ENCODE results near the gene SYT9. TPM values are rescaled to one million over a fixed set of nuclear protein-coding genes. Genes with fewer than 3 reads are reported as not detected.

Gene SYT9
- total and polyA plus RNA-seq, 2 of the 8 experiments (the other 6 are each of a cell fraction or from before 2014, with no cell fraction given) = 1.5 to 2.9 TPM

- H2BK5ac ChIP-seq (ENCODE audit: low read depth, low read length) = no peak overlapping the region
- no peak overlapping the region for H3K23ac ChIP-seq (ENCODE audit: insufficient read length)
- no peaks in the 10 kb centered on the region for H3K23me2 ChIP-seq (ENCODE audit: low read depth, low read length)
- no peak overlapping the region for H4K91ac ChIP-seq (replicated peaks; ENCODE audit: insufficient read length, low read length)
- H3K56ac ChIP-seq (replicated peaks; ENCODE audit: insufficient read length, low read depth, low read length) = no peak overlapping the region
- H3K4me2 ChIP-seq (ENCODE audit: insufficient read depth in 1 of 2, low read depth in 2 of 2, low read length in 2 of 2) = no peak overlapping the region
- H2BK20ac ChIP-seq (ENCODE audit: low read length) = no peak overlapping the region
- H4K8ac ChIP-seq (ENCODE audit: extremely low read depth, insufficient read depth, low read length) = no peak overlapping the region
- POLR2A ChIA-PET (ENCODE audit: partially characterized antibody) = no interaction called here
- H3K27me3 ChIP-seq (replicated peaks in 1 of 4; ENCODE audit: control insufficient read depth in 3 of 4, extremely low read depth in 1 of 4, insufficient read depth in 3 of 4, low read length in 3 of 4) = peaks cover 0 to 1% (median 0%) of the 10 kb centered on the region in 4 experiments; a peak in 1 of 7 replicates
- peaks cover 0 to 5% (median 2%) of the 10 kb centered on the region in 4 experiments; a peak in 2 of 7 replicates for H3K4me1 ChIP-seq (replicated peaks in 1 of 4; ENCODE audit: control insufficient read depth in 3 of 4, insufficient read depth in 4 of 4, low read length in 3 of 4)
- no peak overlapping the region for H3K14ac ChIP-seq (ENCODE audit: insufficient read length)
- TF ChIP-seq CTBP2 (IDR thresholded peaks at IDR 0.05; ENCODE audit: borderline replicate concordance, insufficient read depth, insufficient read length, low read length) = no peak
- H3K4ac ChIP-seq (replicated peaks; ENCODE audit: insufficient read length, low read depth, low read length) = no peak overlapping the region
- CTCF ChIA-PET (ENCODE audit: partially characterized antibody) = interaction anchor here (0.8 to 1.9 kb wide), 2 partner anchors 12 to 156 kb away, joined by 3 to 8 read pairs; no protein-coding TSS in a partner anchor
- H3K79me2 ChIP-seq (ENCODE audit: control insufficient read depth in 1 of 2, insufficient read depth in 2 of 2, low read length in 2 of 2) = no peaks in the 10 kb centered on the region
- no peaks in the 10 kb centered on the region for H3K79me1 ChIP-seq (ENCODE audit: low read depth, low read length)
- H3K9me3 ChIP-seq (ENCODE audit: insufficient read depth in 2 of 2, low read depth in 1 of 2, low read length in 1 of 2) = no peaks in the 10 kb centered on the region
- no peaks in the 10 kb centered on the region for H4K20me1 ChIP-seq (replicated peaks in 1 of 2; ENCODE audit: control insufficient read depth in 1 of 2, insufficient read depth in 2 of 2, low read length in 2 of 2)
- no peak overlapping the region for H2AFZ ChIP-seq (ENCODE audit: low read length)
- DNase-seq (ENCODE audit: low read depth in 1 of 2, low spot score in 2 of 2) (no peak), FAIRE-seq (no peak)
- no peak overlapping the region for H3K4me3 ChIP-seq (ENCODE audit: extremely low read depth in 1 of 4, insufficient read depth in 2 of 4, low read depth in 3 of 4, low read length in 4 of 4)
- H3K36me3 ChIP-seq (ENCODE audit: control insufficient read depth in 2 of 4, insufficient read depth in 4 of 4, low read length in 3 of 4) = no peaks in the 10 kb centered on the region
- WGBS, 2 experiments (ENCODE audit: extremely low coverage in 1 of 2, insufficient coverage in 1 of 2, insufficient read length in 1 of 2, insufficient replicate concordance in 2 of 2, low coverage in 1 of 2, low lambda C conversion rate in 2 of 2, missing lambda C conversion rate in 1 of 2) = 83% methylated on average over 4 of the region's 4 CpGs; no CpG with 5 or more reads in 1 of the 2 experiments
- no peak overlapping the region for H2BK120ac ChIP-seq (replicated peaks; ENCODE audit: low read depth, low read length)
- H2AK5ac ChIP-seq (ENCODE audit: low read depth, low read length) = no peak overlapping the region
- H4K5ac ChIP-seq (ENCODE audit: insufficient read length, low read depth, low read length) = no peak overlapping the region
- no peak overlapping the region for H3K18ac ChIP-seq (ENCODE audit: extremely low read depth, low read length)
- no peak overlapping the region for H3K9ac ChIP-seq (replicated peaks in 1 of 4; ENCODE audit: extremely low read depth in 1 of 4, low read depth in 3 of 4, low read length in 3 of 4)
- no peak overlapping the region for H2BK15ac ChIP-seq (ENCODE audit: low read length)
- no peak overlapping the region for H3K27ac ChIP-seq (ENCODE audit: low read depth, low read length)
- H2BK12ac ChIP-seq (ENCODE audit: low read depth, low read length) = no peak overlapping the region
These were observed 250.2 kb downstream of the SYT9 start for GRCh38 chr11:7501894-7502293.

Measured in H1 (cell line).